Pancreas (tissue), 10 donors: Measurements from ENCODE around the gene RCOR1. TPM values are rescaled to one million over a fixed set of nuclear protein-coding genes. Genes with fewer than 3 reads are reported as not detected.

ENCODE experiments used
- ATAC-seq, 4 donors: fragments of 200-7000 bp; cut with Tn5 transposase; one replicate each; pipeline versions ENCODE4 v1.8.0 to v1.9.1; 2020; ENCODE audit warnings: mild to moderate bottlenecking in 4 of 4, moderate library complexity in 4 of 4
- DNase-seq, 6 donors: peaks; one replicate each; pipeline ENCODE4 v3.0.0-alpha.2; 2020
- FAIRE-seq: peaks from 2 replicates; lab custom pipeline; 2012; peaks lifted over from hg19 to GRCh38; lab: Jason Lieb, UNC
- H3K27ac ChIP-seq, 4 donors: fragments of 200-600 bp; sonication (generic); 1 replicate in 3 of 4; 2 replicates in 1 of 4; pipeline versions ENCODE4 v1.5.0 to v1.8.0; 2020
- H3K27me3 ChIP-seq, 4 donors: fragments of 200-600 bp; one replicate each; pipeline ENCODE4 v1.8.0; 2021
- H3K36me3 ChIP-seq, 3 donors: fragments of 200-600 bp; sonication (generic) in 1 of 3; one replicate each; pipeline versions ENCODE4 v1.5.0 to v1.8.0; 2020 to 2021
- H3K4me1 ChIP-seq, 3 donors: fragments of 200-600 bp; one replicate each; pipeline ENCODE4 v1.8.0; 2021
- H3K4me3 ChIP-seq, 4 donors: fragments of 200-600 bp; sonication (generic) in 2 of 4; one replicate each; pipeline versions ENCODE4 v1.5.0 to v1.8.0; 2020 to 2021
- H3K9me3 ChIP-seq, 4 donors: fragments of 200-600 bp; one replicate each; pipeline ENCODE4 v1.8.0; 2021
- WGBS, 2 donors: extraction: QIAGEN DNeasy Blood & Tissue Kit; methylation state at CpG; one replicate each; pipeline ENCODE4 v1.1.7; 2013; 5-methylcytosine and 5-hydroxymethylcytosine counted together
- intact Hi-C, 3 donors: fragments of 100-400 bp; cut with DNase I; formaldehyde crosslinking; loops; one replicate each; pipeline versions ENCODE4 v1.11.1 to v1.14.2; 2022
- polyA plus RNA-seq, 2 donors: library from polyadenylated mRNA; stranded (reverse); fragments of 200-250 nt; gene quantifications; one replicate each; pipeline ENCODE4 v1.2.3, GENCODE V29; 2013
- total RNA-seq, 6 donors: library from RNA; stranded (reverse); fragmentation: NEBNext Ultra II Directional in 4 of 6; extraction: Animal tissue kit (Norgen Biotek cat#: 25700) in 4 of 6; gene quantifications; one replicate each; pipeline versions ENCODE4 v1.2.1 to v1.2.4, GENCODE V29; 2021 to 2023
- TF ChIP-seq, protein P1 (sequence below), 4 donors: fragments of 200-600 bp; sonication (generic) in 3 of 4; IDR thresholded peaks; one replicate each; pipeline versions ENCODE4 v1.5.0 to v1.8.0; 2021; ENCODE audit warnings: antibody characterized with exemption in 4 of 4
- donor health status: healthy with polysubstance abuse.
- donor health status: DM: no; HTN: no; CAD: no; lungs with moderate emphysema.
- donor health status: DM: no; HTN: no; CAD: no.
- donor health status: control.
- donor health status: control.
- donor health status: Bipolar disorder and iron deficiency.
- donor health status: DM: yes; HTN: yes; CAD: no.
- donor health status: DM: no; HTN: no; CAD: no.
- donor health status: DM: no; HTN: no; CAD: no.
- donor health status: DM: yes; HTN: yes; CAD: no.

RCOR1 gene
- total and polyA plus RNA-seq, 8 donors: 2.8 to 13.5 (median 6.8) TPM

DNA sequence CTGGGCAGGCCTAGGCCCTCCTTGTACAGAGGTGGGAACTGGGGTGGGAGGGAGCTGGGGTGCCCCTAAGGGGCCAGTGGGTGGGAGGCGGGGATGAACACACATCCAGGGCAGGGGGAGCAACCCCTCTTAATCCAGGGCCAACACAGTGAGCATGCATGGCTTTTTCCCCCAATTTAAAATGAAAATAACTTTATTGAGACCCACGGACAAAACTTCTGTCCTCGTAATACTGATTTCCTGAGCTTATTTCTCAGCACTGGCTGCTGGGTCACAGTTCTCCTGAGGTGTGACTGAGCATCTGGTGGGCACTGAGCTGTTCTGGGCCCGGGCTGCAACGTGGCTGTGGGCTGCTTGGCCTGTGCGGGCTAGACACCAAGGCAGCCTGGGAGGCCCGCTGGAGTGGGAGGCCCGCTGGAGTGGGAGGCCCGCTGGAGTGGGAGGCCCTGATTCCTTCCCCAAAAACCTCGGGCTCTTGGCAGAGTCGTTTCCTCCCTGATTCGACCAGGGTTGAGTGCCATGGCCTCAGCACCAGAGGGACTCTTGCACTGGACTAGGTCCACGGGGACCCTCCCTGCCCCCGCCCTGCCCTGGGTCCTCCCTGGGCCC, 159.9 kb downstream of the RCOR1 start:
- H3K27ac ChIP-seq: no peak overlapping the region
- no peak for ATAC-seq
- intact Hi-C loops: no loop called here
- no peaks in the 10 kb centered on the region for H3K9me3 ChIP-seq
- no peak for DNase-seq
- FAIRE-seq: no peak
- H3K27me3 ChIP-seq: no peaks in the 10 kb centered on the region
- TF ChIP-seq, protein P1, sequence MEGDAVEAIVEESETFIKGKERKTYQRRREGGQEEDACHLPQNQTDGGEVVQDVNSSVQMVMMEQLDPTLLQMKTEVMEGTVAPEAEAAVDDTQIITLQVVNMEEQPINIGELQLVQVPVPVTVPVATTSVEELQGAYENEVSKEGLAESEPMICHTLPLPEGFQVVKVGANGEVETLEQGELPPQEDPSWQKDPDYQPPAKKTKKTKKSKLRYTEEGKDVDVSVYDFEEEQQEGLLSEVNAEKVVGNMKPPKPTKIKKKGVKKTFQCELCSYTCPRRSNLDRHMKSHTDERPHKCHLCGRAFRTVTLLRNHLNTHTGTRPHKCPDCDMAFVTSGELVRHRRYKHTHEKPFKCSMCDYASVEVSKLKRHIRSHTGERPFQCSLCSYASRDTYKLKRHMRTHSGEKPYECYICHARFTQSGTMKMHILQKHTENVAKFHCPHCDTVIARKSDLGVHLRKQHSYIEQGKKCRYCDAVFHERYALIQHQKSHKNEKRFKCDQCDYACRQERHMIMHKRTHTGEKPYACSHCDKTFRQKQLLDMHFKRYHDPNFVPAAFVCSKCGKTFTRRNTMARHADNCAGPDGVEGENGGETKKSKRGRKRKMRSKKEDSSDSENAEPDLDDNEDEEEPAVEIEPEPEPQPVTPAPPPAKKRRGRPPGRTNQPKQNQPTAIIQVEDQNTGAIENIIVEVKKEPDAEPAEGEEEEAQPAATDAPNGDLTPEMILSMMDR (IDR thresholded peaks at IDR 0.05): no peak
- H3K4me1 ChIP-seq: no peaks in the 10 kb centered on the region
- H3K4me3 ChIP-seq: no peak overlapping the region
- H3K36me3 ChIP-seq: no peaks in the 10 kb centered on the region
- WGBS, 2 donors: 85 to 91% methylated on average over 13 to 14 of the region's 14 CpGs

DNA sequence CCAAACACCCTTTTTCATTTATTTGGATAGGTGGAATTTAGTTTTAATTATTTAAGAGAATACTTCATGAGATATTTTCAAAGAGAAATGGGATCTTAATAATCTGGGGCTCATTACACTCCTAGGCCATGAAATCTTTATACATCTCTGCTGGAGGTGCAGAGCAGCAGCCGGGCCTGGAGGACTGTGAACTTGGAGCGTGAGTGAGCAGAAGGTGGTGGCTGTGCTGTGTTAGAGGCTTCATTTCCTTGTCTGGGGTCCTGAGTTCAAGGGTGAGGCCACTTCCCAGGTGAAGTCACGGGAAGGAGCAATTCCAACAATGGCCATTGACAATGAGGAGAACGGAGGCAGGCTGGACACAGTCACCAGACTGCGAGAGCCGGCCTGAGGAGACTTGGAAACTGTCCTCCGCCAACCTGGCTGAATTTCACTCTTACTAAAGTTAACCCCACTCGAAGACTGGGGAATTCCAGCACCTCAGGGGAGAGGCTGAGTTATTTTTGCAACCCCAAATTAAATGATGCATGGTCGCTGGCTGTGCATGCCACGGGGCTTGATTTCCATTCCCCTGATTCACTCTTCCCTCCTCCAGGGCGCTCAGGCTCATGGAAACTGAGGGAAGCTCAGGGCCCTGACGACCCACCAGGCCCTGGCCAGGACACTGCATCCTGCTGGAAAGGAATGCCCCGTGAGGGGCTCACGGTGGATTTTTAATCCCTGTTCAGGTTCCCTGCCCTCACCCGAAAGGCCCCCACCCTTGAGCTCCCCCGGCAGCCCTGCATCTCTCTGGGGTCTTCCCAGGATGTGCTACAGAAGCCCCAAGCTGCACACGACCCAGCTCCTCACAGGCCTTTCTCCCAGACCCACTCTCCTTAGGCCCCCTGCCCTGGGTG, 162.2 kb downstream of the RCOR1 start:
- ATAC-seq (no peak), FAIRE-seq (no peak), DNase-seq (no peak)
- H3K9me3 ChIP-seq: no peaks in the 10 kb centered on the region
- no peaks in the 10 kb centered on the region for H3K36me3 ChIP-seq
- WGBS, 2 donors: 80 to 88% methylated on average over 17 of the region's 17 CpGs
- no peak overlapping the region for H3K27ac ChIP-seq
- TF ChIP-seq, protein P1 (IDR thresholded peaks at IDR 0.05): no peak
- intact Hi-C loops: no loop called here
- H3K4me3 ChIP-seq: no peak overlapping the region
- H3K4me1 ChIP-seq: no peaks in the 10 kb centered on the region
- no peaks in the 10 kb centered on the region for H3K27me3 ChIP-seq

DNA sequence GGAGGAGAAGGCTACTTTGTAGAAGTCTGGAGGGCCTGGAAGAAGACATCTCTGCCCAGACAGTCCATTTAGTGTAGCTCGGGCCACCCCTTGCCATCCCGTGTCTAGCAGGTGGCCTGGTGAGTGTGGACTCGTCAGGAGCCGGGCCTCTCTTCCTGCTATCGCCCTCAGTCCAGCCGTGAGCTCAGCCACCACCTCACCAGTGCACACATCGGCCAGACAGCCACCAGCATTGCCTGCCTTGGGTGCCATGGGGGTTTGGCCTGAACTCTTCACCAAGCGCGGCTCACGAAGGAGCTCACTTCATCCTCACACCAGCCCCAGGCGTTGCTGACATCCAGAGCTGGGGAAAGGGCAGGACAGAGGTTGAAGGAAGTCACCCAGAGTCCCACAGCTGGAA, 165.2 kb downstream of the RCOR1 start:
- Histone ChIP-seq H3K27ac (no peak overlapping the region), H3K27me3 (no peaks in the 10 kb centered on the region), H3K4me1 (no peaks in the 10 kb centered on the region), H3K36me3 (no peaks in the 10 kb centered on the region), H3K4me3 (no peak overlapping the region), H3K9me3 (no peaks in the 10 kb centered on the region)
- WGBS, 2 donors: 81 to 89% methylated on average over 9 to 11 of the region's 11 CpGs
- FAIRE-seq (no peak), DNase-seq (no peak), ATAC-seq (no peak)
- intact Hi-C loops: no loop called here
- TF ChIP-seq, protein P1 (IDR thresholded peaks at IDR 0.05): no peak

DNA sequence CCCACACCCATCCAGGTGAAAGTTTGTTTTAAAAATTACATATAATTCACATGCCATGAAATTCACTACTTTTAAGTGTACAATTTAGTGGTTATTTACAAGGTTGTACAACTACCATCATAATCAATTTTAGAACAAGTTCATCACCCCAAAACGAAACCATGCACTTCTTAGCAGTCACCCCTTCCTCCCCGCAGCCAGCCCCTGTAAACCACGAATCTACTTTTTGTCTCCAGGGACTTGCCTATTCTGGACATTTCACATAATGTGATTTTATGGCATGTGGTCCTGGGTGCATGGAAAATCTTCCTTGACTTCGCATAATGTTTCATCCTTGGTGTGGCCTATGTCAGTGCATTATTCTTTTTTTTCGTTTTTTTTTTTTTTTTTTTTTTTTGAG, 165.6 kb downstream of the RCOR1 start:
- intact Hi-C loops: no loop called here
- no peak overlapping the region for H3K27ac ChIP-seq
- FAIRE-seq (no peak), DNase-seq (no peak), ATAC-seq (no peak)
- no peak overlapping the region for H3K4me3 ChIP-seq
- WGBS, 2 donors: 76 to 87% methylated on average over 5 of the region's 5 CpGs
- H3K9me3 ChIP-seq: no peaks in the 10 kb centered on the region
- TF ChIP-seq, protein P1 (IDR thresholded peaks at IDR 0.05): no peak
- H3K36me3 ChIP-seq: no peaks in the 10 kb centered on the region
- no peaks in the 10 kb centered on the region for H3K27me3 ChIP-seq
- H3K4me1 ChIP-seq: no peaks in the 10 kb centered on the region
